ENCODE results near the gene RSF1.

GRCh38 chr11:77728203-77728786 lies 92.2 kb downstream of the RSF1 start:
- TF ChIP-seq CTCF (IDR thresholded peaks at IDR 0.05) (no peak), POLR2A (IDR thresholded peaks at IDR 0.05) (no peak)
